Activated T-cell treated with anti-CD3 and anti-CD28 coated beads for 1 hour (primary cell): ENCODE measurements around the gene FAF1.
"Not testable (repeated sequence)": the region's sequence is repeated elsewhere in the genome, so short reads cannot be mapped to it uniquely, and the experiment has no call there.

Source experiments
- DNase-seq: peaks from one replicate; pipeline ENCODE4 v3.0.0-alpha.2; 2020; ENCODE audit warnings: low read depth

The FAF1 gene

DNA sequence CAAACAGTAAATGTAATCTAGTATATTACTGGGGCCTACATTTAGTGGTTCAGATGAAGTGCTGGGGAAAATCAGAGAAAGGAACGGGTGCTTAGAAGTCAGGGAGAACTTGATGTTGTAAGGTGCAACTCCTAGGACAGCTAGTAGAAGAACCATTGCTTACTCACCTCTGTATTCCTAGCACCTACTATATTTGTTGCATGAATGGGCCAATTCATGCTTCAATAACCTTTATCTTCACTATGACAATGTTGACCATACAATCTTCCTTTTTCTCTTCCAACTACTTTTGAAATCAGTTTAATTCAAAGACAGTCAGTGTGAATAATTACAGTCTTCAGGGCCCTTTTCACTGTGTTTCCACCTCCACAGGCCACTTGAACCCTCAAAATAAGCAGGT lies 411.8 kb downstream of the FAF1 start:
- no peak for DNase-seq

DNA sequence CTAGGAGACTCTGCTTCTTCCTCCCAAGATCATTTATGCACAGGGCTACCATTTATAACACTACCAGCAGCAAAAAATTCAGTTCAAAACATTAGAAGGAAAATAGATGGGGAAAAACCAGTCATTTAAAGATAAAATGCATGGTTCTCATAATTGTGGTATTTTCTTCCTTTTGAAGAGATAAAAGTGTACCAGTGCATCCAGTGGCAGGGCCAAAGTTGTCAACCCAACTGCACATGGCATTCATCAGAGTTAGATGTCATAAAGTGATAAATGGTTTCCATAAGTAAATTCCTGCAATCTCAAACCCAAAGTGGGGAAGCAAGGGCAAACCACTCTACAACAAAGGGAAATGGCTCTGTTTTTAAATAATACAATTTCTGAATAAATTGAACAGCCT lies 417.7 kb downstream of the FAF1 start:
- no peak for DNase-seq

DNA sequence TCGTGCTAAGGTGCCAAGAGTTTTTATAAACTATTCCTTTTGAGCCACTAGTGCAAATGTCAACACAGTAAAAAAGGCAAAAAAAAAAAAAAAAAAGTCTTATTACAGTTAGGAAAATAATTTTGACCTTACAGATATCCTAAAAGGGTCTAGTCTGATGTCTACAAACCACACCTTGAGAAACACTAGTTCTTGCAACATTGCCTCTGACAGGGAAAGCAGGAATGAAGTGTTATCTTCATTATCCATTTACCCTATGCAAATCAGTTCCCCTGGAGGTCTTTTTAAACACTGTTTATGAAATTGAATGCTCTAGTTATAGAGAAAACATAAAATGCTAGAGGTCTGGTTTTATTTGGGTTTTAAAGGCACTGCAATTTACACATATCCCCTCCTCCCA lies 421.6 kb downstream of the FAF1 start:
- no peak for DNase-seq

DNA sequence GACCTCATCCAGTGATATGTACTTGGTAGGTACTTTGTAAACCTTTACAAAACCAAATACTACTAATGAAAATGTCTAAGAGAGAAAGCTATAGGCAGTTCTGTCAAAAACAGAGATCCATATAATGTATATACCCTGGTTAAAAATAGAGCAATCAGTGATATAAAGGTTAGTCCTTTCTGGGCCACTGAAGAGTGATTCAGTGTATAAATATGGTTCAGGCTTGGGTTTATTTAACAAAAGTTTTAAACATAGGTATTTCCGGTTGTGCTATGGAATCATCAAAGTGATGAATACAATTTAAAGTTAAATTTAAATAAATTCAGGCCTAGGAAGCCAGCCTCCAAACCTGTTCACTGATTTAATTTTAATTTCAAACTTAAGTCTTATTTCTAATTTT lies 428.5 kb downstream of the FAF1 start:
- no peak for DNase-seq

DNA sequence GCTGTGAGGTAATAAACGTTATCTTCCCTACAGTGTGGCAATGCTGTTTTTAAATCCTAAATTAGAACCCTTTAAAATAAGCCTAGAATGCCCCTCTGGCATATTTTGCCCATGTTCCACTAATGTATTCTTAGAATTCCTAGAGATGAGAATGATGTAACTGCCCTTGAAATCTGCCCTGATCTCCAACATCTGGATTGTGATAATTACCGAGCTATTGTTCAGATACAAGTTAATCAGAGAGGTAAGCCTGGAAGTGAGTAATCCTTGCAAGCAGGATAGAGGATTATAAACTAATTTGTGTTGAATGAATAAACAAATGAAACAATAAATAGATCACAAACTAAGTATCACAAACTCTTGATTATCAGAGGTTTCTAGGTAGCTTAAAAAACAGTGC lies 429.0 kb downstream of the FAF1 start:
- no peak for DNase-seq

DNA sequence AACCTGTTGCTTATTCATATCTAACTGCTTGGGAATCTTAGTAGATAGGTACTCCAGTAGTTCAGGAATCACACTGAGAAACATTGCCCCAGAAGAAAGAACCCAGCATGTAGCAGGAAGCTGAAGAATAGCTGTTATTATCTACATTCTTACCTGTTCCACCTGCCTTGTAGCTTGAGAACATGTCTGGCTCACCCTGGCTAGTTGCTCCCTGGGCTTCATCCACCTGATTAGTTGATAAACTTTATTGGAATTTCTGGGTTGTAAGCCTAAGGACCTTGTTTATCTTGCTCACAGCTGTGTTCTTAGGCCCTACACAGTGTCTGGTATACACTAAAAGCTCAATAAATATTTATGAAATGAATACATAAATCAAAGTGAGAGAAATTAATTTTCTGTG lies 430.6 kb downstream of the FAF1 start:
- no peak for DNase-seq

DNA sequence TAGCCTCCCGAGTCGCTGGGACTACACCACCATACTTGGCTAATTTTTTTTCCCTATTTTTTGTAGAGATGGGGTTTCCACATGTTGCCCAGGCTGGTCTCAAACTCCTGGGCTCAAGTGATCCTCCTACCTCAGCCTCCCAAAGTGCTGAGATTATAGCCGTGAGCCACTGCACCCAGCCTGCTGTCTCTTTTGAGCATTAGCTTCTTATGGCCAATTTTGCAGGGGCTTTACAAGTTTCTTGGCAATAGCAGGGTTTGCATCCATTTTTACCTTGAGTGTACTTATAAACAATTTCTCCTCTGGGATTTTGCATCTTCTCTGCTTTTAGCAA lies 432.1 kb downstream of the FAF1 start:
- DNase-seq = not testable (repeated sequence)

DNA sequence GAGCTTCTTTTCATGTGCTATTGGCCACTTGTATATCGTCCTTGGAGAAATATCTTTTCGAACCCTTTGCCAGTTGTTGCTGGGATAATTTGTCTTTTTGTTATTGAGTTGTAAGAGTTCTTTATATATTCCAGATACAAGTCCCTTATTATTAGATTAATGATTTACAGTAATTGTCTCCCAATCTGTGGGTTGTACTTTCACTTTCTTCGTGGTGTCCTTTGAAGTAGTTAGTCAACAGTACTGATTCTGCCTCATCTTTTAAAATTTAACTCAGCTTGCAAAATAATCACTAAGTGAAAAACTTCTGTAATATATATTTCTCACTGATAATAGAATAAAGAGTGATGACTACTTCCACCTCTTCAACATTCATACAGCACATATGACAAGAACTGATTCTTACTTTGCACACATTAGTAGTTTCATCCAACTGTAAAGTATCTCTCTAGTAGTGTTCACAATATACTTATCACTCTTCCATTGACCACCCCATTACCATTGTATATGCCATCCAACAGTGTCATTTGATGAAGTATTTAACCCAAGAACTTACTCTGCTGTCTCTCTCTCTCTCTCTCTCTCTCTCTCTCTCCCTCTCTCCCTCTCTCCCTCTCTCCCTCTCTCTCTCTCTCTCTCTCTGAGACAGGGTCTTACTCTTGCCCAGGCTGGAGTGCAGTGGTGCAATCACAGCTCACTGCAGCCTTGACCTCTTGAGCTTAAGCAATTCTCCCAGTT lies 432.6 kb downstream of the FAF1 start:
- no peak for DNase-seq

DNA sequence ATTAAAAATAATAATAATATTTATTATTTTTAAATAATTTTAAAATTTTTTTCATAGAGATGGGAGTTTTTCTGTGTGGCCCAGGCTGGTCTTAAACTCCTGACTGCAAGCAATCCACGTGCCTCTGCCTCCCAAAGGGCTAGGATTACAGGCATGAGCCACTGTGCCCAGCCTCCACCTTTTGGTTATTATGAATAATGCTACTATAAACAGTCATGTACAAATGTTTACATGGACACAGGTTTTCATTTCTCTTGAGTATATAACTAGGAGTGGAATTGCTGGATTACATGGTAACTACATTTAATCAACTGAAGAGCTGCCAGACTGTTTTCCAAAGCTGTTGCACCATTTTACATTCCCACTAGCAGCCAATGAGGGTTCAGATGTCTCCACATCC lies 433.6 kb downstream of the FAF1 start:
- DNase-seq = no peak

DNA sequence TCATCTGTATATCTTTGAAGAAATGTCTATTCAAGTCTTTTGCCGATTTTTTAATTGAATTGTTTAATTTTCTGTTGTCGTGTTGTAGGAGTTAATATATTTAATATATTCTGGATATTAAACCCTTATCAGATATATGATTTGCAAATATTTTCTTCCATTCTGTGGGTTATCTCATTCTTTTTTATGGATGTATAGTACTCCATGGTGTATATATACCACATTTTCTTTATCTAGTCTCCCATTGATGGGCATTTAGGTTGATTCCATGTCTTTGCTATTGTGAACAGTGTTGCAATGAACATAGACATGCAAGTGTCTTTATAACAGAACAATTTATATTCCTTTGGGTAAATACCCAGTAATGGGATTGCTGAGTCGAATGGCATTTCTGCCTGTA lies 436.5 kb downstream of the FAF1 start:
- no peak for DNase-seq

DNA sequence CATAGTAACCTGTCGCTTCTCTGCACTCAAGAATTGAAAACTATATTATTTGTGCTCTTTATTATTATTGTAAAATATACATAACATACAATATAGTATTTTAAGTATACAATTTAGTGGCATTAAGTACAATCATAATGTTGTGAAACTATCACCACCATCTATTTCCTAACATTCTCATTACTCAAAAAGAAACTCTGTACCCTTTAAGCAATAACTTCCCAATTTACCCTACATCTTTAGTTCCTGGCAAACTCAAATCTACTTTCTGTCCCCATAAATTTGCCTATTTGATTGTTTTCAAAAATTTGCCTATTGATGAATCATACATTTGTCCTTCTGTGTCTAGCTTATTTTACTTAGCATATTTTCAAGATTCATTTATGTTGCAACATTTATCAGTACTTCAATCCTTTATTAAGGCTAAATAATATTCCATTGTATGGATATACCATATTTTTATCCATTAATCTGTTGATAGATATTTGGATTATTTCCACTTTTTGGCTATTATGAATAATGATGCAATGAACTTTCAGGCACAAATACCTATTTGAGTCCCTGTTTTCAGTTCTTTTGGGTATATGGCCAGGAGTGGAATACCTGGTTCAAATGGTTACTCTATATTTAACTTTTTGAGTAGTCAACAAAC lies 437.2 kb downstream of the FAF1 start:
- DNase-seq = no peak

DNA sequence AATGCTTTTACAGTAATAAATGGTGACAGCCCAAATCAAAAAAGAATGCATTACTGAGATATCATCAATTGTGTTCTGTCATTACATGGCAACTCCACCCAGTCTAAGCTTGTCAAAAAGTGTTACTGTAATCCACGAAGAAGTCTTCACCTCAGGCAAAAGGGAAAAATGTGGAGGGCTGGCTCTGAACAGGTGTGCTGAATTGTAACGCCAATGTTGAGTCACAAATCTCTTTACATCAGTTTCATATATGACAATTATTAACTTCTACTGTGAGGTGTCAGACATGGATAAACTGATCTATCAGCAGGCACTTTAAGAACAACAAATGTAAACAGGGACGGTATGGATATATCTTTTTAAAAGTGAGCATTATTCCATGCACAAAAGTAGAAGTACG lies 438.4 kb downstream of the FAF1 start:
- no peak for DNase-seq

DNA sequence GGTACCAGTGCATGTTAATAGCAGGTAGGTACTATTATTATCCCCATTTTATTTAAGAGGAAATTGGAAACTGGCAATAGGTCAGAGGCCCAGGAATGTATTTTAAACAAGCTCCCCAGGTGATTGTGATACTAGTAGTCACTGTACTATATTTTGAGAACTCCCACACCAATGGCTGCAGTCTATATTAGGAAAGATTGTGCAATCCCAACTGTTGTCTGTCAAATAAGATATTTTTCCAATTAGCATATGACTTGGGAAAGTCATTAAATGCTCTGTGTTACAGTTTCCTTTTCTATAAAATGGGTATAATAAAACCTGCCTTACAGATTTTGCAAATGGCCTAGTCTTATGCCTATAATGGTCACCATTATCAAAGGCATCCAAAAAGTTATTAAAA lies 442.6 kb downstream of the FAF1 start:
- DNase-seq = no peak

DNA sequence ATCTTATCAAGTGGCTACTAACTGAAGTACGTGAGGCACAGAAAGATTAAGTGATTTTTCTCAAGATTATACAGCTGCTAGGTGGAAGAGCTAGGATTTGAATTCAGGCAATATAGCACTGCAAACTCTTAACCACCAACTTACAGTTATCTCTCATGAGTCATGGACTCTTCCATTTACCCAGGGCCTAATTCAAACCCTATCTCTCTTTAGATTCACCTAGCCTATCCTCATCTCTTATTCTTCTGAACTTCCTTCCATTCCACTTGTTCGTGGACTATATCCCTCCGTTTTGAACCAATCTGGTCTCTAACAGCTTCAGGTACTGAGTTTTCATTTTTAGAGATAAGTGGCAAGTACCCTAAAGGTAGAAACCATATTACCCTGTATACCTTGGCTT lies 444.0 kb downstream of the FAF1 start:
- no peak for DNase-seq

DNA sequence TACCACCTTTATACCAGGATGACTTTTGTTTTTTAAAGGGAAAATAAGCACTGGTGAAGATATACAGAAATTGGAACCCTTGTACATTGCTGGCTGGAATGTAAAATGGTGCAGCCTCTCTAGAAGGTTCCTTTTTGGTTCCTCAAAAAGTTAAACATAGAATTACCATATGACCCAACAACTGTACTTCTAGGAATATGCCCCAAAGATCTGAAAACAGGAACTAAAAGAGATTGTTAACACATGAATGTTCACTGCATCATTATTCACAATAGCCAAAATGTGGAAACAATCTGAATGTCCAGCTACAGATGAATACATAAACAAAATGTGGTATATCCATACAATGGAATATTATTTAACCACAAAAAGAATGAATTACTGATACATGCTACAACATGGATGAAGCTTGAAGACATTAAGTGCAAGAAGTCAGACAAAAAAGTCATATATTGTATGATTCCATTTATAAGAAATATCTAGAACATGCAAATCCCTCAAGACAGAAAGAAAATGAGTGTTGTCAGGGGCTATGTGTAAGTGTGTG lies 452.0 kb downstream of the FAF1 start:
- DNase-seq = no peak

DNA sequence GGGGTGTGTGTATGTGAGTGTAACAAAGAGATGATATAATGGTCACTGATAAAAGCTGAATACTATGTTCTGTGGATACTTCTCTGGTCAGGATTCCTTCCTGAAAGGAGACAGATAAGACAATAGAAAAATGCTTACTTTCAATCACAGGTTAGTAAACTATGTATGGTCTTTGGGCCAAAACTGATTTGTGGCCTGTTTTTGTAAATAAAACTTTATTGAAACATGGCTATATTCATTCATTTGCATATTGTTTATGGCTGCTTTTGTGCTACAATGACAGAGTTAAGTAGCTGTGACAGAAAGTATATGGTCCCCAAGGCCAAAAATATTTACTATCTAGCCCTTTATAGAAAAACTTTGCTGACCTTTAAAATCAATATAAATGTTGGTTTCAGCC lies 454.6 kb downstream of the FAF1 start:
- DNase-seq = no peak

DNA sequence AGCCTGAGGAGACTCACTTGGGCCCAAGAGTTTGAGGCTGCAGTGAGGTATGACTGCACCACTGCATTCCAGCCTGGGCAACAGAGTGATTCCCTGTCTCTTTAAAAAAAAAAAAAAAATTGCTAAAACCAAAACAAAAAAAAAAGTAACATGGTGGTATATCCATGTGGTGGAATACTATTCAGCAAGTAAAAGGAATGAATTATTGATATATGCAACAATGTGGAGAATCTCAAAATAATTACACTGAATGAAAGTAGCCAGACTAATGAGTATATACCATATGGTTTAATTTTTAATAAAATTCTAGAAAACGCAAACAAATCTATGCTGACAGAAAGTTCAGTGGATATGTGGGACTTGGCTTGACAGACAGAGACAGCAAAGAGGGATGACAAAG lies 456.6 kb downstream of the FAF1 start:
- no peak for DNase-seq

DNA sequence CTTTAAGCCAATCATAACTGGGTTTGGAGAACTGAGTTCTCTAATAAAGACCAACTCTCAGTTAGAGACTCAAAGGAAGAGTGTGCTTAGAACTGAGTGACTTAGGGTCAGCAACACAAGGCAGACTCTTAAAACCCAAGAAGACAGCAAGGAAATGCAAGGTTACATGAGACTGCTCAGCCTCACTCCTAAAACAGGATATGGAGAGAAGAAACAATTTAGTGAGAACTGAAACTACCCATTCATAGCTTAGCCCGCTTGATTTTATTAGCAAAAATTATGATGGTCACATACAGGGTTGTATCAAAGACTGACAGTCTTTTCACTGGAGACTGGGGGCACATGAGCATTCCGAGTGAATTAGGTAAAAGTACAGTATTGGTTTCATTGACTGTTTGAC lies 457.9 kb downstream of the FAF1 start:
- DNase-seq = no peak

DNA sequence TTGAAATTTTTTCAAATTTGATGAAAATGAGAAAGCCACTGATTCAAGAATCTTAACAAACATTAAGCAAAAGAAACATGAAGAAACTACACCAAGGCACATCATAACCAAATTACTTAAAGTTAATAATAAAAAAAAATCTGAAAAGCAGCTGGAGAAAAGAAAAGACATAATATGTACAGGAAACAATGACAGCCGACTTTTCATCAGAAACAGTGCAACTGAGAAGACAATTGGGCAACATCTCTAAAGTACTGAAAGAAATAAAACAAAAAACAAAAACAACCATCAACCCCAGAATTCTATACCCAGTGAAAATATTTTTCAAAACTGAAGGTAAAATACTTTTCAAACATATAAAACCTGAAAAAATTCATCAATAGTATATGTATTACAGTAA lies 463.1 kb downstream of the FAF1 start:
- no peak for DNase-seq

DNA sequence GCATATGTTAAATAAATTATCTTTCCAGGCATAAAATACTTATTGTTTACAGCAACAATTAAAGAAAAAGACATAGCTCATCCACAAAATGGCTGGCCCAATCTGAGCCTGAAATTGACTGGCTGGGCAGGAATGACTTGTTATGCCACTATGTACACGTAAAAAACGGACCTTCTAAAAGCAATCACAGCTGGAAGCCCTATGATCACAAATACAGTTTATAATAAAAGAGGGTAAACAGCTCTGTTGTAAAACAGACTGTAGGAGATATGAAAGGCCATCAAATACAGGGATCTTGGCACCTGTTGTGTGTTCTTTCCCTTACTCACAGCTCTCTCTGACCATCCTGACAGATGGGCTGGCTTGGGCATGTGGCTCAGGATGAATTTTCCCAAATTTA lies 466.4 kb downstream of the FAF1 start:
- DNase-seq = no peak

DNA sequence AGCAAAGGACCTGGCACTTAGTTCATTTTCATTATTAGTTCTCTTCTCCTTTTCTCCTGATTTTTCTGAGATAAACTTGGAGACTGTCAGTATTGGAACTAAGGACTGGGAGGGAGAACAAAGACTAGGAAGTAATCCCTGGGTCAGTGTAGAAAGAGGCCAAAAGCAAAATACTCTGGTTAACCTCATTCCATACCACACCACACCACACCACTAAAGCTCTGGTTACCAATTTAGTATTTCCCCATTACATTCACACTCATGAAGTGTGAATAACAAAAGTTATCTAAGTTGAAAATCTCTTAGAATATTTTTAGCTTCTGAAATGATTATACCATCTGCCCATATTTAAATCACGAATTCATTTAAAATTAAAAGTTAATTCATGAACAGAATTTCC lies 467.9 kb downstream of the FAF1 start:
- no peak for DNase-seq

DNA sequence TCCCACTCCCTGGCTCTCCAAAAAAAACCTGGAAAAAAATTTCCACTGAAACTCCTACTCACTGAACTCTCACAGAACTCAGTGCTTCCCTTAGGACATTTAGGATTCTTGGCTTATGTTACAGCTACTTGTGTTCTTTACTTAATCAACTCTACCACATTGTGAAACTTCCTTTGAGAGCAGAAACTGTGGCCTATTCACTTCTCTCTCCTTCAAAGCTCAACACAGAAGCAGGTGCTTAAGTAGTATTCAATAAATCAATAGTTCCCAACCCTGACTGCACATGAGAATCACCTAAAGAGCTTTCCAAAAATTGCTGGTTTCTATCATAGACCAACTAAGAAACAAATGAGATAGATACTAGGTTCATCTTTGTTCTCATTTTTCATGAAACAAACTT lies 468.9 kb downstream of the FAF1 start:
- no peak for DNase-seq

DNA sequence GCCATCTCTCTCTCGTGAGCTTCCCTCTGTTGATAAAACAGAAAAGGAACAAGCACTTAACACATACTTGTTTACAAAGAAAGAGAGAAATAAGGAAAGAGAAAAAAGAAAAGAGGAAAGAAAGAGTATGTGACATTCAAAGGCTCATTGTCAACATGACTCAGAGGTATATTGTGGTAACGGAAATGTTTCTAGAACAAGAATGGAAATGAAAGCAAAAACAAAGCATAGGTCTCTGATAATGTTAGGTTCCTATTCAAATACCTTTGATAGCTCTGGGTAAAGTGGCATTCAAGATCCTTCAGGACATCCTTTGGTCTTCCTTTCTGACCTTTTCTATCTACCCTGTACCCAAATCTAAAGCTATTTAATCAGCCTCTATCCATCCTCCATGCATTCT lies 469.4 kb downstream of the FAF1 start:
- no peak for DNase-seq

DNA sequence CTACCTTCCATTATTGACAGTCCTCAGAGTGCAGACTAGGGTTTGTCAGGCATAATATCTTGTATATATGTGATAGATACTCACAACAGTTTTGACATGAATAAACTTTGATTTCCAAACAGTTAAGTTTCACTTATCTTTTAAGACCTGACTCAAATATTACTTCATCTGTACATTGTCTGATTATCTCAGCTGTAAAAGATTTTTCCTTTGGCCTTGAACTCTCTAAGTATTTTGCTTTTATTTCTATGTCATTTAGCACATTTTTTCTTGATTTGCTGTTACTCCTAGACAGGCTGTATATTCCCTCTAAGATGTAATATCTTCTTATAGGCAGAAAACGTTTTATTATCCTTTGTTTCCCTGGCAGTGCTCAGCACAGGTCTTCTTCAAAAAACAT lies 471.2 kb downstream of the FAF1 start:
- DNase-seq = no peak
